Endodermal cell (in vitro differentiated cells): ENCODE measurements around the gene SLC25A12. TPM values are rescaled to one million over a fixed set of nuclear protein-coding genes. Genes with fewer than 3 reads are reported as not detected.

ENCODE experiments used
- DNase-seq: peaks from one replicate; pipeline ENCODE4 v3.0.0-alpha.2; 2017
- H3K27ac ChIP-seq: 2 replicates; pipeline ENCODE4 v1.5.1; 2013; ENCODE audit warnings: mild to moderate bottlenecking, low read depth, low read length, moderate library complexity
- H3K27me3 ChIP-seq: 2 replicates; pipeline ENCODE4 v1.6.1; 2013; ENCODE audit warnings: mild to moderate bottlenecking, low read length, moderate library complexity; ENCODE audit not compliant: insufficient read depth, control insufficient read depth, poor library complexity, severe bottlenecking
- H3K36me3 ChIP-seq: 2 replicates; pipeline ENCODE4 v1.7.0; 2013; ENCODE audit warnings: mild to moderate bottlenecking, low read length, moderate library complexity; ENCODE audit not compliant: control insufficient read depth, insufficient read depth
- H3K4me1 ChIP-seq: one replicate; pipeline ENCODE4 v1.7.0; 2013; ENCODE audit warnings: low read length; ENCODE audit not compliant: control insufficient read depth, insufficient read depth
- H3K4me3 ChIP-seq: 2 replicates; pipeline ENCODE4 v1.5.1; 2013; ENCODE audit warnings: mild to moderate bottlenecking, low read length, moderate library complexity
- H3K9ac ChIP-seq: 2 replicates; pipeline ENCODE4 v1.6.1; 2013; ENCODE audit warnings: mild to moderate bottlenecking, low read length, moderate library complexity; ENCODE audit not compliant: poor library complexity, severe bottlenecking; ENCODE audit errors: extremely low read depth
- H3K9me3 ChIP-seq: 2 replicates; pipeline ENCODE4 v1.6.1; 2013; ENCODE audit warnings: mild to moderate bottlenecking, low read length, moderate library complexity; ENCODE audit not compliant: control insufficient read depth
- H3K27ac Mint-ChIP-seq: 2 replicates; pipeline ENCODE4 v1.8.0; 2020; ENCODE audit warnings: mixed read lengths
- H3K27me3 Mint-ChIP-seq: 2 replicates; pipeline ENCODE4 v1.8.0; 2021; ENCODE audit warnings: mild to moderate bottlenecking, mixed read lengths; ENCODE audit not compliant: insufficient read depth
- H3K36me3 Mint-ChIP-seq: 2 replicates; pipeline ENCODE4 v1.8.0; 2020; ENCODE audit warnings: low read depth, mixed read lengths
- H3K4me1 Mint-ChIP-seq: 2 replicates; pipeline ENCODE4 v1.8.0; 2020; ENCODE audit warnings: mixed read lengths
- H3K4me3 Mint-ChIP-seq: 2 replicates; pipeline ENCODE4 v1.8.0; 2020; ENCODE audit warnings: mild to moderate bottlenecking, moderate library complexity, mixed read lengths
- H3K9me3 Mint-ChIP-seq: 2 replicates; pipeline ENCODE4 v1.8.0; 2020; ENCODE audit warnings: mild to moderate bottlenecking, mixed read lengths
- WGBS, 2 experiments: methylation state at CpG; one replicate each; pipeline versions ENCODE4 v1.1.5 to v1.1.7; 2013; ENCODE audit warnings: missing lambda C conversion rate in 2 of 2, mixed read lengths in 1 of 2; ENCODE audit not compliant: insufficient coverage in 1 of 2, insufficient read length in 1 of 2; 5-methylcytosine and 5-hydroxymethylcytosine counted together
- total RNA-seq, 2 donors: library from RNA; stranded (reverse); fragmentation: NEBNext Ultra II Directional in 1 of 2; extraction: Animal tissue kit (Norgen Biotek cat#: 25700) in 1 of 2; gene quantifications; 2 replicates in 1 of 2; 3 replicates in 1 of 2; pipeline ENCODE4 v1.2.1, GENCODE V29; 2021
- TF ChIP-seq, protein P1 (sequence below): fragments of 200-600 bp; sonication (generic); conservative IDR thresholded peaks from 2 replicates; pipeline ENCODE4 v1.5.0; 2021; ENCODE audit warnings: antibody characterized with exemption, mild to moderate bottlenecking

Gene SLC25A12
- total RNA-seq, 2 donors from 2014 or later = 0.55 to 3.1 TPM

GRCh38 chr2:171864357-171864985 lies 29.6 kb downstream of the SLC25A12 start:
- no peaks in the 10 kb centered on the region for H3K4me1 ChIP-seq
- H3K9ac ChIP-seq = no peak overlapping the region
- no peak overlapping the region for H3K27ac ChIP-seq
- H3K4me1 Mint-ChIP-seq = no peaks in the 10 kb centered on the region
- no peaks in the 10 kb centered on the region for H3K9me3 ChIP-seq
- no peaks in the 10 kb centered on the region for H3K27me3 Mint-ChIP-seq
- H3K36me3 ChIP-seq = no peaks in the 10 kb centered on the region
- no peak overlapping the region for H3K4me3 Mint-ChIP-seq
- TF ChIP-seq, protein P1, sequence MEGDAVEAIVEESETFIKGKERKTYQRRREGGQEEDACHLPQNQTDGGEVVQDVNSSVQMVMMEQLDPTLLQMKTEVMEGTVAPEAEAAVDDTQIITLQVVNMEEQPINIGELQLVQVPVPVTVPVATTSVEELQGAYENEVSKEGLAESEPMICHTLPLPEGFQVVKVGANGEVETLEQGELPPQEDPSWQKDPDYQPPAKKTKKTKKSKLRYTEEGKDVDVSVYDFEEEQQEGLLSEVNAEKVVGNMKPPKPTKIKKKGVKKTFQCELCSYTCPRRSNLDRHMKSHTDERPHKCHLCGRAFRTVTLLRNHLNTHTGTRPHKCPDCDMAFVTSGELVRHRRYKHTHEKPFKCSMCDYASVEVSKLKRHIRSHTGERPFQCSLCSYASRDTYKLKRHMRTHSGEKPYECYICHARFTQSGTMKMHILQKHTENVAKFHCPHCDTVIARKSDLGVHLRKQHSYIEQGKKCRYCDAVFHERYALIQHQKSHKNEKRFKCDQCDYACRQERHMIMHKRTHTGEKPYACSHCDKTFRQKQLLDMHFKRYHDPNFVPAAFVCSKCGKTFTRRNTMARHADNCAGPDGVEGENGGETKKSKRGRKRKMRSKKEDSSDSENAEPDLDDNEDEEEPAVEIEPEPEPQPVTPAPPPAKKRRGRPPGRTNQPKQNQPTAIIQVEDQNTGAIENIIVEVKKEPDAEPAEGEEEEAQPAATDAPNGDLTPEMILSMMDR = no peak
- H3K27me3 ChIP-seq = no peaks in the 10 kb centered on the region
- H3K4me3 ChIP-seq = no peak overlapping the region
- H3K36me3 Mint-ChIP-seq = peaks cover 5% of the 10 kb centered on the region
- no peak overlapping the region for H3K27ac Mint-ChIP-seq
- 92 to 98% methylated on average over 5 of the region's 5 CpGs for WGBS, 2 experiments
- DNase-seq = peak; percentile 36
- peaks cover 13% of the 10 kb centered on the region for H3K9me3 Mint-ChIP-seq

DNA sequence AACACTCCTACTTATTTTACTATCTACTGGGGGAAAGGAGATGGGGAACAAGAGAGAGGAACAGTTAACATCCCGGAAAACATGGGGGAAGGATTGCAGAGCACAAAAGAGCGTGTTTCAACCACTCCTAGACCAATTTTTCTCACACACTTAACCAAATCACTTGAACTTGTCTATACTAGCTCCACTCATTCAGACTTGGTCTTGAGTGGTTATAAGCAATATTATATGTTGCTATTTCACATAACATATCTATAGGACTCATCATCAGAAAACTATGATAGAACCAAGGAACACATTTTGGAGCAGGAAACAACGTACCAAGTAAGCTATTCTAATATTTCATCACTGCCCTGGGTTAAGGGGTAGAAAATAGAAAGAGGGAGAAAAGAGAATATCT lies 31.5 kb downstream of the SLC25A12 start:
- Histone ChIP-seq H3K9me3 (no peaks in the 10 kb centered on the region), H3K4me3 (no peak overlapping the region), H3K36me3 (no peaks in the 10 kb centered on the region), H3K9ac (no peak overlapping the region), H3K4me1 (no peaks in the 10 kb centered on the region), H3K27me3 (no peaks in the 10 kb centered on the region), H3K27ac (no peak overlapping the region)
- WGBS, 2 experiments = 100% methylated on average over 3 of the region's 3 CpGs; no CpG with 5 or more reads in 1 of the 2 experiments
- no peak overlapping the region for H3K27ac Mint-ChIP-seq
- no peaks in the 10 kb centered on the region for H3K4me1 Mint-ChIP-seq
- no peak for DNase-seq
- no peak overlapping the region for H3K4me3 Mint-ChIP-seq
- peaks cover 3% of the 10 kb centered on the region for H3K9me3 Mint-ChIP-seq
- TF ChIP-seq, protein P1 = no peak
- no peaks in the 10 kb centered on the region for H3K27me3 Mint-ChIP-seq
- peaks cover 3% of the 10 kb centered on the region for H3K36me3 Mint-ChIP-seq

GRCh38 chr2:171858397-171858958 lies 35.6 kb downstream of the SLC25A12 start:
- Histone ChIP-seq H3K4me3 (no peak overlapping the region), H3K27ac (no peak overlapping the region), H3K9me3 (no peaks in the 10 kb centered on the region), H3K27me3 (no peaks in the 10 kb centered on the region), H3K4me1 (no peaks in the 10 kb centered on the region), H3K36me3 (no peaks in the 10 kb centered on the region), H3K9ac (no peak overlapping the region)
- Mint-ChIP-seq H3K9me3 (no peaks in the 10 kb centered on the region), H3K4me3 (no peak overlapping the region), H3K27ac (no peak overlapping the region), H3K27me3 (no peaks in the 10 kb centered on the region), H3K36me3 (no peaks in the 10 kb centered on the region), H3K4me1 (no peaks in the 10 kb centered on the region)
- DNase-seq = no peak
- WGBS, 2 experiments = 89 to 94% methylated on average over 2 of the region's 2 CpGs
- TF ChIP-seq, protein P1 = no peak
